ENCODE measurements around the gene GPR84.

- no peak for TF ChIP-seq CTCF (IDR thresholded peaks at IDR 0.05)
- TF ChIP-seq POLR2A (IDR thresholded peaks at IDR 0.05): no peak
These were observed 28.9 kb upstream of the GPR84 start for GRCh38 chr12:54393207-54393609.
